ENCODE data around the gene THEM5.
"Not testable (repeated sequence)": the region's sequence is repeated elsewhere in the genome, so short reads cannot be mapped to it uniquely, and the experiment has no call there.

Gene THEM5

GRCh38 chr1:151867321-151867720 lies 13.8 kb upstream of the THEM5 start:
- no peak for DNase-seq

DNA sequence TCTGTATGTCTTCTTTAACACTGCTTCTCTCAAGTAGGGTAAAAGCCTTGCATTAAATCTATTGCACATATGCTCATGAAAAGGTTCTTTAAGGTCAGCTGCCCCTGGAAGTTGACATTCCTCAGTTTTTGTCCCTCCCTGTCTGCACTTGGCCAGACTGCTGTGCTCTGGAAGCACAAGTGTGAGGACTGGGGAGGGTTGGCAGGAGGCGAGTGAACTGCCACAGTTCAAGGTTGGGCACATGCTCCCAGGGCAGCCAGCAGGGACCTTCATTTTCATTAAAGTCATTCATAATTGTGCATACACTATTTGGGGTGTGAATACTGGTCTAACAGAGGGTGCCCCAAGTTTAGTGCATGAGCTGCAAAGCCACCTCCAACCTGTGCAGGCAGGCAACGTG lies 10.9 kb upstream of the THEM5 start:
- no peak for DNase-seq

- no peak for DNase-seq
Measured at GRCh38 chr1:151862604-151863003, 9.1 kb upstream of the THEM5 start.

- no peak for DNase-seq
Measured at GRCh38 chr1:151860504-151861187, 7.1 kb upstream of the THEM5 start.

GRCh38 chr1:151859891-151860293 lies 6.4 kb upstream of the THEM5 start:
- DNase-seq, result no peak

- no peak for DNase-seq
Measured at GRCh38 chr1:151858886-151859665, 5.6 kb upstream of the THEM5 start.

GRCh38 chr1:151858030-151858746 lies 4.7 kb upstream of the THEM5 start:
- DNase-seq, result no peak

- DNase-seq, result no peak
Measured at GRCh38 chr1:151855933-151856332, 2.4 kb upstream of the THEM5 start.

DNA sequence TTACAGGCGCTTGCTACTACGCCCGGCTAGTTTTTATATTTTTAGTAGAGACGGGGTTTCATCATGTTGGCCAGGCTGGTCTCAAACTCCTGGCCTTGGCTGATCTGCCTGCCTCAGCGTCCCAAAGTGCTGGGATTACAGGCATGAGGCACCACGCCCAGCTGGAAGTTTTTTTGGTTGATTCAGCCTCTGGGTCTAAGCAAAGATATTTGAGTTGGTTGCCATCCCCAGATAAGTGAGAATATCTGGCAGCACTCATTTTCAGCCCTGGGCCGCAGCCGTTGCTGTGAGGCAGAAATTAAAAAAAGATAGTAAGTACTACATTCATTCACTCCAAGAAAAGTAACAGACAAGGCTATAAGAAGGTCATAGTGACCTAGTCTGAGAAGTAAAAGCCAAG lies 2.0 kb upstream of the THEM5 start:
- not testable (repeated sequence) for DNase-seq

GRCh38 chr1:151854658-151855057 lies 1.1 kb upstream of the THEM5 start:
- DNase-seq, result no peak

- no peak for DNase-seq
Measured at GRCh38 chr1:151852733-151853132, 779 bp downstream of the THEM5 start.

- DNase-seq, result no peak
Measured at GRCh38 chr1:151851886-151852285, 1.6 kb downstream of the THEM5 start.

GRCh38 chr1:151849871-151850270 lies 3.6 kb downstream of the THEM5 start:
- DNase-seq, result no peak

DNA sequence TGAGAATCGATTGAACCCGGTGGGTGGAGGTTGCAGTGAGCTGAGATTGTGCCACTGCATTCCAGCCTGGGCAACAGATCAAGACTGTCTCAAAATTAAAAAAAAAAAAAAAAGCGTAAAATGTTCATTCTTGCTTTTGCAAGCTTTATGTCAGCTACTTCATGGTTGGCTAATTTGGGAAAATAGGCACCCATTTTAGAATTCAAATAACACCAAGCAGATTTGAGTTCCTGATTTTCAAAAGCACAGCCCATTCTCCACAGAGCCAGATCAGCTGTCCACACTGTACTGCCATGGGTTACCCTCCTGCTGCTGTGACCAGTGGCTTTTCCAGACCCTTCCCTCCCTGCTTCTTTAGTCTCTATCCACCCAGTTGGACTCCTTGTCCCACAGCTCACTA lies 4.4 kb downstream of the THEM5 start:
- DNase-seq, result no peak

GRCh38 chr1:151847867-151848596 lies 5.5 kb downstream of the THEM5 start:
- DNase-seq, result no peak

GRCh38 chr1:151846686-151847237 lies 6.8 kb downstream of the THEM5 start:
- no peak for DNase-seq

GRCh38 chr1:151846062-151846568 lies 7.4 kb downstream of the THEM5 start:
- no peak for DNase-seq

DNA sequence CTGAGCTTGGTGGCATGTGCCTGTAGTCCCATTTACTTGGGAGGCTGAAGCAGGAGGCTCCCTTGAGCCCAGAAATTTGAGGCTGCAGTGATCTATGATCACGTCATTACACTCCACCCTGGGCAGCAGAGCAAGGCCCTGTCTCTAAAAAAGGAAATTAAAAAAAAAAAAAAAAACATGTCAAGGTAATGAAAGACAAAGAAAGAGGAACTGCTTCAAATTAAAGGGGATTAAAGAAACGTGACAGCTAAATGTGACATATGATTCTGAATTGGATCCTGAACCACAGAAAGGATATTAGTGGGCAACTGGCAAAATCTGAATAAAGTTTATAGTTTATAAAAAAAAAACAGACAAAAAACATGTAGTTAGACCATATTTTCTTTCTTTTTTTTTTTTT lies 10.1 kb downstream of the THEM5 start:
- no peak for DNase-seq

DNA sequence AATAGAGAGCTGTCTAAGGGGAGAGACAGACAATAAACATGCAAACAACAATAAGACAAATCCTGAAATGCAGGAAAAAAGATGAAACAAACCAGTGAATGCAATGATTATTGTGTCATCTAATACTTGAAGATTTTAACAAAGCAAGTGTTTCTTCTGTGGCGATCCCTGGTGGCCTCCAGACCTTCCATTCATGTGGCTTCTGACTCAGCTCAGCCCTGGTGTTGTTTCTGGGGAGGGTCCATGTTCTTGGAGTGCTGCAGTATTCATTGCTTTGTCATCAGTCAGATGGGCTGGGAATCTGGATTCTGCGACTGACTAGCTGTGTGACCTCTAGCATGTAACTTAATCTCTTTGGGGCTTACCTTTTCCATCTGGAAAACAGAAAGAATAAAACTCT lies 12.4 kb downstream of the THEM5 start:
- no peak for DNase-seq

- DNase-seq, result no peak
Measured at GRCh38 chr1:151840421-151840820, 13.1 kb downstream of the THEM5 start.

DNA sequence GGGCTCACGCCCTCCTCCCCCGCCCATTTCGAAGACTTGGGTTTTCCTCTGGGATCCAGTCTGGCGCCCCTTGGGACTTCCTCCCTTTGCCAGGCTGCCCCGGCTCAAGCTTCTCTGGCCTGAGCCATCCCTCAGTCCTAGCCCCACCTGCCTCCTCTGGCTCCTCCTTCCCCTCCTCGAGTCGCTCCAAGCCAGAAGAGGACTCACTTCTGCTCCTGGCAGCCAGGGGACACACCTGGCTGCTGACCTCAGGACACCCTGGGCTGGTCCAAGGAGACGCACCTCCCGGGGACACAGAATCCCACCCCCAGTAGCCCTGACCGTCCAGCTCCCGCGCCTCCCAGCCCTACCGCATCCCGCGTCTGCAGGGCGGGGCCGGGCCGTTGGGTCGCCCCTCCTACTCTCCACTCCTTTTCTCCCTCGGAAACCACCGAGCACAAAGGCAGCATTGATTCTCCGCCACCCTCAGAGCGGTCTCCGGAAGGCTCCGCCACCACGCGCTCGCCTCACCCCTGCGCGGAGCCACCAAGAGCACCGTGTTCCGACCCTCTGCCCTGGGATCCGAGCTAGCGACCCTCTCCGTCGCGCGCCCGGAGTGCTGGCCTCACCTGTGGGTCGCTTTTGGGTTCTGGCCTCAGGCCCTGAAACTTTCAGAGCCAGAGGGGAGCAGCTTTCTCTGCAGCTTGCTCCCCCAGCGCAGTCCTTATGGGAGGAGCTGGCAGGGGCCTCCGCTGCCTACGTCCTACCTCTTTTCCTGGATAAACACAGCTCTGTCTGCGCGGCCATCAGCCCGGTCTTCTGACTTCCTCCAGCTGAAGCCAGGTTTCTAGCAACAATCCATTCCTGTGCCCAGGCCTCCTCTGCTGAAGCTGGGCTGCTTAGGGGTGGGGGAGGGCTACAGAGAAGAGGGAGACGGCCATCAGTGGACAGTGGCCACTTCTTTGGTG lies 13.8 kb downstream of the THEM5 start, which contains the start of gene C2CD4D:
TSS of gene C2CD4D (minus strand) at position 364 of the 947 bp plus-strand sequence. CDS start 831 bp downstream, outside the sequence.
- DNase-seq, result no peak
